ENCODE results near the gene ABCB9. TPM values are rescaled to one million over a fixed set of nuclear protein-coding genes. Genes with fewer than 3 reads are reported as not detected.

Gene ABCB9
- total and polyA plus RNA-seq, 4 donors = 2.7 to 7.5 (median 4.8) TPM

GRCh38 chr12:122982477-122982815 lies 16.2 kb upstream of the ABCB9 start:
- H3K27ac ChIP-seq (ENCODE audit: low read depth in 1 of 2, low read length in 1 of 2) = peak overlapping the region in 1 of 2 donors; percentile 13
- 77 to 83% methylated on average over 11 of the region's 11 CpGs for WGBS, 2 donors

GRCh38 chr12:122981587-122982476 lies 15.6 kb upstream of the ABCB9 start:
- Histone ChIP-seq H3K27me3 (ENCODE audit: control insufficient read depth in 3 of 3, insufficient read depth in 3 of 3, low read length in 2 of 3) (no peaks in the 10 kb centered on the region), H3K4me1 (ENCODE audit: control insufficient read depth in 5 of 5, insufficient read depth in 5 of 5, low read length in 5 of 5) (peaks cover 3 to 54% (median 38%) of the 10 kb centered on the region in 5 donors), H3K36me3 (ENCODE audit: control insufficient read depth in 4 of 4, insufficient read depth in 4 of 4, low read length in 4 of 4) (peaks cover 0 to 40% (median 8%) of the 10 kb centered on the region in 4 donors), H3K4me3 (peak overlapping the region; percentile 87), H3K9me3 (ENCODE audit: control insufficient read depth in 4 of 4, insufficient read depth in 3 of 4, low read length in 3 of 4) (peaks cover 0 to 2% (median 0%) of the 10 kb centered on the region in 4 donors), H3K9ac (ENCODE audit: insufficient read depth in 1 of 2, low read length in 2 of 2) (peak overlapping the region in 1 of 2 donors; percentile 65), H3K27ac (ENCODE audit: low read depth in 1 of 2, low read length in 1 of 2) (peak overlapping the region in 1 of 2 donors; percentile 92)
- ATAC-seq (ENCODE audit: insufficient read depth, low FRiP score) (no peak), DNase-seq (no peak)
- 63% methylated on average over 25 of the region's 25 CpGs for WGBS, 2 donors
- TF ChIP-seq CTCF (IDR thresholded peaks at IDR 0.05; ENCODE audit: control extremely low read depth, extremely low read depth) = no peak

More at GRCh38 chr12:122982477-122982815, 16.2 kb upstream of the ABCB9 start:
- Histone ChIP-seq H3K4me3 (no peak overlapping the region), H3K36me3 (ENCODE audit: control insufficient read depth in 4 of 4, insufficient read depth in 4 of 4, low read length in 4 of 4) (peaks cover 0 to 44% (median 8%) of the 10 kb centered on the region in 4 donors), H3K9me3 (ENCODE audit: control insufficient read depth in 4 of 4, insufficient read depth in 3 of 4, low read length in 3 of 4) (peaks cover 0 to 2% (median 0%) of the 10 kb centered on the region in 4 donors), H3K4me1 (ENCODE audit: control insufficient read depth in 5 of 5, insufficient read depth in 5 of 5, low read length in 5 of 5) (peaks cover 3 to 54% (median 35%) of the 10 kb centered on the region in 5 donors), H3K27me3 (ENCODE audit: control insufficient read depth in 3 of 3, insufficient read depth in 3 of 3, low read length in 2 of 3) (no peaks in the 10 kb centered on the region), H3K9ac (ENCODE audit: insufficient read depth in 1 of 2, low read length in 2 of 2) (no peak overlapping the region)
- no peak for ATAC-seq (ENCODE audit: insufficient read depth, low FRiP score)
- DNase-seq = no peak
- TF ChIP-seq CTCF (IDR thresholded peaks at IDR 0.05; ENCODE audit: control extremely low read depth, extremely low read depth) = no peak

GRCh38 chr12:122981036-122981471 lies 14.8 kb upstream of the ABCB9 start:
- Histone ChIP-seq H3K9ac (ENCODE audit: insufficient read depth in 1 of 2, low read length in 2 of 2) (peak overlapping the region; percentile 25 to 65), H3K9me3 (ENCODE audit: control insufficient read depth in 4 of 4, insufficient read depth in 3 of 4, low read length in 3 of 4) (no peaks in the 10 kb centered on the region), H3K4me3 (peak overlapping the region; percentile 87), H3K27me3 (ENCODE audit: control insufficient read depth in 3 of 3, insufficient read depth in 3 of 3, low read length in 2 of 3) (no peaks in the 10 kb centered on the region), H3K27ac (ENCODE audit: low read depth in 1 of 2, low read length in 1 of 2) (peak overlapping the region; percentile 92 to 94), H3K4me1 (ENCODE audit: control insufficient read depth in 5 of 5, insufficient read depth in 5 of 5, low read length in 5 of 5) (peaks cover 3 to 61% (median 42%) of the 10 kb centered on the region in 5 donors), H3K36me3 (ENCODE audit: control insufficient read depth in 4 of 4, insufficient read depth in 4 of 4, low read length in 4 of 4) (peaks cover 0 to 35% (median 8%) of the 10 kb centered on the region in 4 donors)
- DNase-seq (peak in 1 of 3 donors; percentile 32), ATAC-seq (ENCODE audit: insufficient read depth, low FRiP score) (no peak)
- 1% methylated on average over 34 to 40 of the region's 40 CpGs for whole genome bisulfite sequencing, 2 donors
- no peak for TF ChIP-seq CTCF (IDR thresholded peaks at IDR 0.05; ENCODE audit: control extremely low read depth, extremely low read depth)

All from lung (tissue), 12 donors.